Measurements from ENCODE around the gene BAG5. TPM values are rescaled to one million over a fixed set of nuclear protein-coding genes. Genes with fewer than 3 reads are reported as not detected.

Gene BAG5
- total and polyA plus RNA-seq, 2 of the 4 experiments (the other 2 are of a cell fraction), result 6.7 to 22.2 TPM

DNA sequence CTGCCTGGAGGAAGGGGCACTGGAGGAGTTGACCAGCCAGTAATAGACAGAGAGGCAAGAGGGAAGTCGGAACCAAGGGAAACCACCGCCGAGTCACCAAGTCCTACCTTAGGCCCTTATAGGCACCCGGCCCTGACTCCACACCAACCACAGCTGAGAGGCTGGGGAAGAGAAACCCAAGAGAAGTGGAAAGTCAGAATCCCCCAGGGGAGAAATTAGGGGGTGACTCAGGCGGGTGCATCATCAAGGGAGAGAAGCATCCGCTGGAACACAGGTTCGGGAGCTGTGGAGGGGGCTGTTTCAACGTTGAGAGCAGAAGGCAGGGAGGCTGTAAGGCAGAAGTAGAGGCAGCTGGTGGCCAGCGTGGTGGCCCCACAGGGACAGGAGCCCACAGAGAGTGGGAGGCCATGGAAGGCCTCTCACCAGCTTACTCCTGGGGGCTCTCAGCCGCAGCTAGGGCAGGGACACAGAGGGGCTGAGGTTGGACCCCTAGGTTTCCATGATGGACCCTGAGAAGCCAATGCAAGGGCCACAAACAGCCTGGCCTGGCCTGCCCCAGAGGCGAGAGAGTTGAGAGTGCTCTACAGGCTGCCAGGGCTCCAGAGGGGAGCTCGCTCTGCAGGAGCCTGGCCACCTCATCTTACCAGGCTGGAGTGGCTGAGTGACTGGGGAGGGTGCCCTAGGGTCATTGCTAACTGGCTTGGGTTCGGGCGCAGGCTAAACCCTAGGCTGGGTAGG is 34.9 kb downstream of the BAG5 start:
- intact Hi-C loops (cut with micrococcal nuclease), result no loop called here
- Histone ChIP-seq H4K5ac (ENCODE audit: low read depth, low read length) (no peak overlapping the region), H3K18ac (ENCODE audit: low read depth, low read length) (no peak overlapping the region), H3K27me3 (ENCODE audit: control insufficient read depth, insufficient read depth, low read length) (peaks cover 10% of the 10 kb centered on the region), H3K23ac (ENCODE audit: low read depth, low read length) (no peak overlapping the region), H3K56ac (ENCODE audit: extremely low read depth, insufficient read depth, low read length) (no peak overlapping the region), H2AK5ac (ENCODE audit: low read depth, low read length) (peak overlapping the region; percentile 15; the same call in 1 of the 2 replicates), H2AK9ac (replicated peaks; ENCODE audit: low read depth, low read length, poor library complexity) (peak overlapping the region; percentile 97), H2BK15ac (ENCODE audit: low read depth, low read length) (no peak overlapping the region; the same call in 2 of the 3 replicates), H2AFZ (replicated peaks; ENCODE audit: low read length, poor library complexity) (peak overlapping the region; percentile 91), H3K4me1 (ENCODE audit: control insufficient read depth, insufficient read depth, low read length) (peaks cover 11% of the 10 kb centered on the region), H2BK20ac (ENCODE audit: low read depth, low read length) (no peak overlapping the region), H2BK120ac (ENCODE audit: low read depth, low read length) (no peak overlapping the region), H3K4me3 (ENCODE audit: insufficient read depth, low read depth, low read length) (no peak overlapping the region), H3K9me1 (ENCODE audit: insufficient read depth, low read length) (peaks cover 13% of the 10 kb centered on the region), H3K27ac (ENCODE audit: insufficient read depth, low read length) (no peak overlapping the region), H4K91ac (ENCODE audit: insufficient read depth, low read depth, low read length) (peak overlapping the region; percentile 50), H4K20me1 (ENCODE audit: insufficient read depth, low read length) (peaks cover 26% of the 10 kb centered on the region), H3K79me1 (ENCODE audit: low read depth in 1 of 2, low read length in 2 of 2) (peaks cover 0 to 44% of the 10 kb centered on the region in 2 experiments; a peak in 3 of 4 replicates), H3K4ac (ENCODE audit: low read depth, low read length) (peak overlapping the region; percentile 87; the same call in 1 of the 2 replicates), H4K8ac (ENCODE audit: low read depth in 2 of 2, low read length in 2 of 2) (peak overlapping the region; percentile 86 to 91; a peak in 3 of 4 replicates), H3K9me3 (ENCODE audit: control insufficient read depth, insufficient read depth, low read length) (no peaks in the 10 kb centered on the region), H3K9ac (ENCODE audit: low read depth, low read length) (no peak overlapping the region), H3K14ac (replicated peaks; ENCODE audit: low read depth, low read length) (no peak overlapping the region), H3K36me3 (ENCODE audit: control insufficient read depth, insufficient read depth, low read length) (peaks cover 5% of the 10 kb centered on the region; the same call in 1 of the 2 replicates), H3K4me2 (ENCODE audit: low read depth, low read length) (no peak overlapping the region), H2BK5ac (ENCODE audit: low read depth, low read length, poor library complexity, severe bottlenecking) (no peak overlapping the region)
- dilution Hi-C loops (cut with HindIII; ENCODE audit: low sequenced_read_pairs, unreplicated experiment), result no loop called here
- TF ChIP-seq CHD1 (IDR thresholded peaks at IDR 0.05; ENCODE audit: low read depth, low read length) (no peak), POLR2A (IDR thresholded peaks at IDR 0.05; ENCODE audit: low read depth, low read length) (no peak), NFE2L2 (IDR thresholded peaks at IDR 0.05; ENCODE audit: low read depth, low read length) (no peak), FOS (IDR thresholded peaks at IDR 0.05; ENCODE audit: low read depth, low read length) (no peak), SMC3 (IDR thresholded peaks at IDR 0.05; ENCODE audit: low read depth, low read length) (no peak), RFX5 (IDR thresholded peaks at IDR 0.05; ENCODE audit: low read depth, low read length) (no peak), CEBPB (IDR thresholded peaks at IDR 0.05; ENCODE audit: low read depth, low read length) (no peak), MXI1 (IDR thresholded peaks at IDR 0.05; ENCODE audit: borderline replicate concordance, low read depth, low read length) (no peak), RAD21 (IDR thresholded peaks at IDR 0.05; ENCODE audit: low read length) (no peak), BHLHE40 (IDR thresholded peaks at IDR 0.05; ENCODE audit: low read depth, low read length) (no peak), RCOR1 (IDR thresholded peaks at IDR 0.05; ENCODE audit: insufficient replicate concordance, low read length) (no peak)
- TF ChIP-seq, protein P1, sequence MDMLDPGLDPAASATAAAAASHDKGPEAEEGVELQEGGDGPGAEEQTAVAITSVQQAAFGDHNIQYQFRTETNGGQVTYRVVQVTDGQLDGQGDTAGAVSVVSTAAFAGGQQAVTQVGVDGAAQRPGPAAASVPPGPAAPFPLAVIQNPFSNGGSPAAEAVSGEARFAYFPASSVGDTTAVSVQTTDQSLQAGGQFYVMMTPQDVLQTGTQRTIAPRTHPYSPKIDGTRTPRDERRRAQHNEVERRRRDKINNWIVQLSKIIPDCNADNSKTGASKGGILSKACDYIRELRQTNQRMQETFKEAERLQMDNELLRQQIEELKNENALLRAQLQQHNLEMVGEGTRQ (IDR thresholded peaks at IDR 0.05; ENCODE audit: low read depth, low read length), result no peak
- TF ChIP-seq, protein P2, sequence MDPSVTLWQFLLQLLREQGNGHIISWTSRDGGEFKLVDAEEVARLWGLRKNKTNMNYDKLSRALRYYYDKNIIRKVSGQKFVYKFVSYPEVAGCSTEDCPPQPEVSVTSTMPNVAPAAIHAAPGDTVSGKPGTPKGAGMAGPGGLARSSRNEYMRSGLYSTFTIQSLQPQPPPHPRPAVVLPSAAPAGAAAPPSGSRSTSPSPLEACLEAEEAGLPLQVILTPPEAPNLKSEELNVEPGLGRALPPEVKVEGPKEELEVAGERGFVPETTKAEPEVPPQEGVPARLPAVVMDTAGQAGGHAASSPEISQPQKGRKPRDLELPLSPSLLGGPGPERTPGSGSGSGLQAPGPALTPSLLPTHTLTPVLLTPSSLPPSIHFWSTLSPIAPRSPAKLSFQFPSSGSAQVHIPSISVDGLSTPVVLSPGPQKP (IDR thresholded peaks at IDR 0.05; ENCODE audit: borderline replicate concordance, low read depth, low read length), result no peak
- CTCF ChIA-PET, result interaction anchor here (1.2 kb wide), 1 partner anchor 13 kb away, joined by 3 read pairs; no protein-coding TSS in a partner anchor
- 82% methylated on average over 6 of the region's 14 CpGs; no CpG with 5 or more reads in 1 of the 2 experiments for WGBS, 2 experiments (ENCODE audit: extremely low coverage in 2 of 2, insufficient read length in 1 of 2)
- POLR2A ChIA-PET (ENCODE audit: unreplicated experiment), result no interaction called here
- DNase-seq, result no peak
- no TSS peak for BruUV-seq (replicated peaks)
- ATAC-seq (ENCODE audit: low read depth), result no peak
- in situ Hi-C loops (cut with MboI; ENCODE audit: low sequenced_read_pairs), result no loop called here
